HEK293T (cell line): Measurements from ENCODE around the gene PCGF3.
"Not testable (repeated sequence)": the region's sequence is repeated elsewhere in the genome, so short reads cannot be mapped to it uniquely, and the experiment has no call there.

Experiments
- CTCF ChIA-PET: fragments of 350-600 bp; formaldehyde crosslinking; extraction: SDS; loops from one replicate; lab custom pipeline; 2021; ENCODE audit warnings: antibody characterized with exemption, inconsistent platforms; lab: Yijun Ruan, JAX
- POLR2A ChIA-PET: fragments of 350-600 bp; formaldehyde crosslinking; extraction: SDS; loops from one replicate; lab custom pipeline; 2020; ENCODE audit warnings: antibody characterized with exemption, inconsistent platforms; lab: Yijun Ruan, JAX
- DNase-seq: peaks from one replicate; pipeline ENCODE4 v3.0.0; 2012; ENCODE audit warnings: mixed read lengths; ENCODE audit errors: extremely low spot score
- ARNT ChIP-seq: fragments of 450-650 bp; IDR thresholded peaks from 2 replicates; pipeline ENCODE4 v1.6.1; 2017; ENCODE audit warnings: mild to moderate bottlenecking
- BHLHE40 ChIP-seq: fragments of 450-650 bp; IDR thresholded peaks from 2 replicates; pipeline ENCODE4 v1.6.1; 2016; ENCODE audit warnings: mild to moderate bottlenecking, moderate library complexity, borderline replicate concordance
- CTBP1 ChIP-seq: fragments of 450-650 bp; IDR thresholded peaks from 2 replicates; pipeline ENCODE4 v1.6.1; 2016; ENCODE audit warnings: borderline replicate concordance
- ELF4 ChIP-seq: fragments of 450-650 bp; IDR thresholded peaks from 2 replicates; pipeline ENCODE4 v1.6.1; 2017; ENCODE audit warnings: antibody characterized with exemption
- FOXA1 ChIP-seq: fragments of 450-650 bp; IDR thresholded peaks from 2 replicates; pipeline ENCODE4 v1.6.1; 2016; ENCODE audit warnings: mild to moderate bottlenecking
- FOXK2 ChIP-seq: fragments of 450-650 bp; IDR thresholded peaks from 2 replicates; pipeline ENCODE4 v1.6.1; 2016; ENCODE audit warnings: mild to moderate bottlenecking
- FOXM1 ChIP-seq: fragments of 450-650 bp; IDR thresholded peaks from 2 replicates; pipeline ENCODE4 v1.6.1; 2017; ENCODE audit warnings: mild to moderate bottlenecking, borderline replicate concordance
- HDGF ChIP-seq: fragments of 450-650 bp; IDR thresholded peaks from 2 replicates; pipeline ENCODE4 v1.6.1; 2017; ENCODE audit warnings: antibody characterized with exemption, borderline replicate concordance
- L3MBTL2 ChIP-seq: fragments of 450-650 bp; conservative IDR thresholded peaks from 2 replicates; pipeline ENCODE4 v1.6.1; 2016; ENCODE audit warnings: mild to moderate bottlenecking
- LEF1 ChIP-seq: fragments of 450-650 bp; IDR thresholded peaks from 2 replicates; pipeline ENCODE4 v1.6.1; 2017; ENCODE audit warnings: mild to moderate bottlenecking, borderline replicate concordance
- NFRKB ChIP-seq: fragments of 450-650 bp; IDR thresholded peaks from 2 replicates; pipeline ENCODE4 v1.6.1; 2016; ENCODE audit warnings: mild to moderate bottlenecking, moderate library complexity
- SP1 ChIP-seq: fragments of 450-650 bp; IDR thresholded peaks from 2 replicates; pipeline ENCODE4 v1.6.1; 2017
- SUZ12 ChIP-seq: fragments of 450-650 bp; IDR thresholded peaks from 2 replicates; pipeline ENCODE4 v1.6.1; 2016; ENCODE audit warnings: mild to moderate bottlenecking
- TARDBP ChIP-seq: fragments of 450-650 bp; IDR thresholded peaks from 2 replicates; pipeline ENCODE4 v1.6.1; 2016
- ZNF384 ChIP-seq: fragments of 450-650 bp; IDR thresholded peaks from 2 replicates; pipeline ENCODE4 v1.6.1; 2016
- TF ChIP-seq, protein P1 (sequence below): fragments of 450-650 bp; IDR thresholded peaks from 2 replicates; pipeline ENCODE4 v1.6.1; 2016

The PCGF3 gene

DNA sequence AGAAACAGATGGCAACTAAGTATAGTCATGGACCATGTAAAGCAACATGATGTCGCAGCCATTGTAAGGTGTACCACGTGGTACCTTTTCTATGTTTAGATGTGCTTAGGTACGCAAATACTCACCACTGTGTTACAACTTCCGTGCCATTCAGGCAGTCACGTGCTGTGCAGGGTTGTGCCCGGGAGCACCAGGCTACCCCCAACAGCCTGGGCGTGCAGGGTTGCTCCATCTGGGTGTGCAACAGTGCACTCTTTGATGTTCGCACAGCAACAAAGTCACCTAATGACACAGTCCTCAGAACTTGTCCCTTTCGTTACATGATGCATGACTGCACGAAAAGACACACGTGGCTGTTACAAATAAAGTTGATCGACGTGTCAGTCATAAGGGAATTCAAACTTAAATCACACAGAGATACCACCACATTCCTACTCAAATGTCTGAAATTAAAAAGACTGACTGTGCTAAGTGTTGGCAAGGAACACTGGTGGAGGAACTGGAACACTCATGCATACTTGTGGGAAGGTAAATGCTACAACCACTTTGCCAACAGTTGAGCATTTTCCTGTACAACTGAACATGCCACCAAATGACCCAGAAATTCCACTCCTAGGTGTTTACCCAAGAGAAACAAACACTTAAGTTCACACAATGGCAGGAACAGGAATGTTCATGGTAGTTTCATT is 95.9 kb downstream of the PCGF3 start:
- POLR2A ChIA-PET = no interaction called here
- DNase-seq = no peak
- CTCF ChIA-PET = no interaction called here
- no peak for TF ChIP-seq ARNT
- no peak for TF ChIP-seq LEF1
- no peak for TF ChIP-seq SUZ12
- no peak for TF ChIP-seq SP1
- no peak for TF ChIP-seq BHLHE40
- TF ChIP-seq, protein P1, sequence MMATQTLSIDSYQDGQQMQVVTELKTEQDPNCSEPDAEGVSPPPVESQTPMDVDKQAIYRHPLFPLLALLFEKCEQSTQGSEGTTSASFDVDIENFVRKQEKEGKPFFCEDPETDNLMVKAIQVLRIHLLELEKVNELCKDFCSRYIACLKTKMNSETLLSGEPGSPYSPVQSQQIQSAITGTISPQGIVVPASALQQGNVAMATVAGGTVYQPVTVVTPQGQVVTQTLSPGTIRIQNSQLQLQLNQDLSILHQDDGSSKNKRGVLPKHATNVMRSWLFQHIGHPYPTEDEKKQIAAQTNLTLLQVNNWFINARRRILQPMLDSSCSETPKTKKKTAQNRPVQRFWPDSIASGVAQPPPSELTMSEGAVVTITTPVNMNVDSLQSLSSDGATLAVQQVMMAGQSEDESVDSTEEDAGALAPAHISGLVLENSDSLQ = no peak
- TF ChIP-seq ELF4 = no peak

DNA sequence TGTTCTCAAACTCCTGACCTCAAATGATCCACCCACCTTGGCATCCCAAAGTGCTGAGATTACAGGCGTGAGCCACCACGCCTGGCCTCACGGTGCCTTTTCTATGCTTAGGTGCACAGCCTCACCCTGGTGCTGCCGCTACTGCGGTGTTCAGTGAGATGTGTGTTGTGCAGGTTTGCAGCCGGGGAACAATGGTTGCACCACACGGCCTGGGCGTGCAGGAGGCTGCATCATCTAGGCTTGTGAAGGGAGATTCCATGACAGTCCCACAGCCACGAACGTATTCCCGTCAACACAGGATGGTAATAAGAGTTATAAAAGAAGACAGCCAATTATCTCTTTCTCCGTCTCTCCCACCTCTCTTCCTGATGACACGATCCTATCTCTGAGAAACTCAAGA is 98.3 kb downstream of the PCGF3 start:
- ChIA-PET CTCF (no interaction called here), POLR2A (no interaction called here)
- DNase-seq = no peak
- TF ChIP-seq HDGF (no peak), LEF1 (no peak), ARNT (no peak), BHLHE40 (no peak), ZNF384 (no peak)

DNA sequence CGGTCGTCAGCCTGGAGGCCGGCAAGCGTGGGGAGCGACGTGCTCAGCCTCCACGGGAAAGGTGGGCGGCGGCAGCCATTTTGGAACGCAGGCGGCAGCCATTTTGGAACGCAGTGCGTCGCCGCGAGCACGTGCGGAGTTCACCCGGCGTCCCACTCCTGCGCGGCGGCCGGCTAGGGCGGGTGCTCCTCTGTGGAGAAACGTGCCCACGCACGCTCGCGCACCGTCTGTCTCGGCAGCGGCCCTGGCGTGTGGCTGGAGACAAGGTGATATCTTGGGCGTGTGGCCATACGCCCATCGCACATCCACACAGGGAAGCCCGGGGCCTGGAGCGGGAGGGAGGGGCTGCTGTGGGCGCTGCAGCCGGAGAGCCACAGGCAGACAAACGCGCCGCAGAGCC is 99.2 kb downstream of the PCGF3 start:
- no peak for DNase-seq
- TF ChIP-seq SUZ12 = no peak
- CTCF ChIA-PET = no interaction called here
- POLR2A ChIA-PET = no interaction called here

DNA sequence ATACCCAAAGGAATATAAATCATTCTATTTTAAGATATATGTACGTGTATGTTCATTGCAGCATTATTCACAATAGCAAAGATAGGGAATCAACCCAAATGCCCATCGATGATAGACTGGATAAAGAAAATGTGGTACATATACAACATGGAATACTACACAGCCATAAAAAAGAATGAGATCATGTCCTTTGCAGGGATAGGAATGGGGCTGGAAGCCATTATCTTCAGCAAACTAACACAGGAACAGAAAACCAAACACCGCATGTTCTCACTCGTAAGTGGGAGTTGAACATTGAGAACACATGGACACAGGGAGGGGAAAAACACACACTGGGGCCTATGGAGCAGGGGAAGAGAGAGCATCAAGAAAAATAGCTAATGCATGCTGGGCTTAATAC is 101.3 kb downstream of the PCGF3 start:
- POLR2A ChIA-PET, DNase-seq, CTCF ChIA-PET: not testable (repeated sequence)

DNA sequence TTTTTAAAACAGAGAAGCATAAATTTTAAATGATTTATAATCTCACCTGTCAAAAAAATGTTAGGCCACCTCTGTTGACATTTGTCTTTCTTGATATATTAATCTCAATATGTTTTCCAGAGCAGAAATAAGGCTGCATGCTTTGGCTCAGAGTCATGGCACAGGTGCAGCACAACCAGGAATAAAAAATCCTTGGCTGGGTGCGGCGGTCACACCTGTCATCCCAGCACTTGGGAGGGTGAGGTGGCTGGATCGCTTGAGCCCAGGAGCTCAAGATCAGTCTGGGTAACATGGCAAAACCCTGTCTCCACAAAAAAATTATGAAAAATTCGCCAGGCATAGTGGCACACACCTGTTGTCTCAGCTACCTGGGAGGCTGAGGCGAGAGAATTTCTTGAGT is 102.2 kb downstream of the PCGF3 start:
- TF ChIP-seq ZNF384 (no peak), L3MBTL2 (no peak), FOXK2 (no peak), NFRKB (no peak)
- TF ChIP-seq, protein P1 = no peak
- POLR2A ChIA-PET = no interaction called here
- DNase-seq = no peak
- CTCF ChIA-PET = no interaction called here

DNA sequence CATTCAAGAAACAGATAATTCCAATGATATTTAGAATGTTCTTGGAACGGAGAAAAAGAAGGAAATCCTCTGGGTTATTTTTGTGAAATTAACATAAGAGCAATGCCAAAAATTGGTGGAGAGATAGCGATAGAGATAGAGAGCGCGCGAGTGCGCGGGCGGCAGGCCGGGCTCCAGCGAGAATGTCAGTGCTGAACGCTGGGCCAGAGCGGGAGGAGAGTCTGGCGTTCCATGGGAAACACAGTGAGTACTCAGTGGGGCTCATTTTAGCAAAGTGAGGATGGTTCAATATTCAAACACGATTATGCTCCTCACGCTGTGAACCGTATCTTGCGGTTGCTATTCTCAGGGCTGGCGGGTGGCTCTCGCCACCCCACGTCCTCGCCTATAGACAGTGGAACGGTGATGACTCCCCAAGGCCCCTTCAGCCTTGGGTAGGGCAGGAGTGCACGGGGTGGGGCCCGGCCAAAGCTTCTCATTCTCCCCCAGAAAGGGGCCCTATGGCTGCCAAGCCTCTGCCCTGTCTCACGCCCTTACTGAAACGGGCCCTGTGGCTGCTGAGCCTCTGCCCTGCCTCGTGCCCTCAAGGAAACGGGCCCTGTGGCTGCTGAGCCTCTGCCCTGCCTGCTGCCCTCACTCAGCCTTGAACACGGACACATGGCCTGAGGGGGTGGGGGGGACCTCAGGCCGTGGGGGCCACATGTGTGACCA is 103.4 kb downstream of the PCGF3 start:
- DNase-seq = no peak
- TF ChIP-seq ZNF384 = no peak
- TF ChIP-seq FOXM1 = no peak
- TF ChIP-seq SUZ12 = no peak
- no peak for TF ChIP-seq TARDBP
- TF ChIP-seq ARNT = no peak
- TF ChIP-seq, protein P1 = no peak
- TF ChIP-seq ELF4 = no peak
- CTCF ChIA-PET = no interaction called here
- POLR2A ChIA-PET = no interaction called here

DNA sequence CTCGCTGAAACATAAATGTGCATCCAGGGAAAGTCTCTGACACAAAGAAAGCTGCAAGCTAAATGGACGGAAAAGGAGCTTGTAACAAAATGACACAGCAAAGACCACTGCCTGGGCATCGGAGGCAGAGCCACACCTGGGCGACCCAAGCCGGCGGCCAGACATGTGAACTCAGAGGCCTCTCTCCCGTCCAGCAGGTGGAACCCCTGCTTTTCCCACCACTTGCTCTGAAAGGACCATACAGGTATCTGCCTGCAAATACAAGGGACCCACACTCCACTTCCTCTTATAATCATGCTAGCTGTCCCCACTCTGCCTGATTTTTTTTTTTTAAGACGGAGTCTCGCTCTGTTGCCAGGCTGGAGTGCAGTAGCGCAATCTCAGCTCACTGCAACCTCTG is 108.3 kb downstream of the PCGF3 start:
- no peak for TF ChIP-seq BHLHE40
- no peak for TF ChIP-seq ZNF384
- no peak for TF ChIP-seq HDGF
- TF ChIP-seq SP1 = no peak
- TF ChIP-seq NFRKB = no peak
- no peak for TF ChIP-seq FOXA1
- no peak for TF ChIP-seq CTBP1
- no peak for TF ChIP-seq SUZ12
- TF ChIP-seq ELF4 = no peak
- TF ChIP-seq FOXM1 = no peak
- CTCF ChIA-PET = no interaction called here
- POLR2A ChIA-PET = interaction anchor here (1.0 kb wide), 1 partner anchor 12 kb away, joined by 3 read pairs; the partner anchor contains the start of gene CPLX1
- no peak for DNase-seq
